ENCODE data around the gene MAST4. TPM values are rescaled to one million over a fixed set of nuclear protein-coding genes. Genes with fewer than 3 reads are reported as not detected.

Gene MAST4
- total and polyA plus RNA-seq, 2 donors (not counting 1 experiment from before 2014, with no cell fraction given), result 2.5 to 57.1 TPM

DNA sequence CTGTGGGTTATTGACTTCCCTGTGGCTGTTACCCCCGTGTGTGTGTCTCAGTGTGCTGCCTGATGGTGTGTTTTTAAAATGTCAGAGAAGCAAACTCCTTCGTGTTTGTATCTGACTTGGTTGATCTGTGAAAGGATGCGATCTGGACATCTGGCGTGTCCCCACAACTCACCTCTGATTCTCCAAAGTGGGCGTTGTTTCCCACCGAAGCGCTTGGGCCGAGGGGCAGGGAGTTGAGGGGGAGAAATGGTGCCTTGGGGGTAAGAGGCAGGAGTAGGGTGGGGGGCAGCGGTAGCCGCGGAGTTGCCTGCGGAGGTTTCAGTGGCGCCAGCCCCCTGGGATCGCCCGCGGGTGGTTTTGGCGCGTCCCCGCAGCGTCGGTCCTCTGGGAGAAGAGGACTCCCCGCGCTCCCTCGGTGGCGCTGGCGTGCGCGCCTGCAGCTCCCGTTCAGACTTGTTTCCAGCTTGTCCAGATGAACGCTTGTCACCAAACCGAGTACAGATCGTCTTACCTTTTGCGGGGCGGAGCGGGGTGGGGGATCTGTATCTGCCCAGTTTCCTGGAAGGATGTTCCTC is 1.1 kb downstream of the MAST4 start:
- Histone ChIP-seq H2AFZ (ENCODE audit: insufficient read depth, low read depth, low read length, poor library complexity, severe bottlenecking) (peak overlapping the region; percentile 80), H3K4me1 (ENCODE audit: control insufficient read depth in 2 of 2, insufficient read depth in 2 of 2, low read length in 2 of 2) (peaks cover 14 to 16% of the 10 kb centered on the region in 2 donors), H3K9ac (ENCODE audit: low read length) (peak overlapping the region; percentile 68), H3K9me3 (ENCODE audit: control extremely low read depth in 1 of 3, control insufficient read depth in 2 of 3, insufficient read depth in 1 of 3, low read length in 2 of 3) (peaks cover 0 to 4% (median 0%) of the 10 kb centered on the region in 3 donors), H3K4me2 (replicated peaks; ENCODE audit: low read depth, low read length, poor library complexity, severe bottlenecking) (peak overlapping the region; percentile 89), H3K27me3 (replicated peaks in 1 of 4; ENCODE audit: control extremely low read depth in 1 of 4, control insufficient read depth in 3 of 4, insufficient read depth in 4 of 4, low read length in 3 of 4) (peaks cover 0 to 51% (median 34%) of the 10 kb centered on the region in 4 experiments), H3K4me3 (ENCODE audit: control extremely low read depth in 1 of 5, extremely low read depth in 1 of 5, insufficient read depth in 1 of 5, low read depth in 2 of 5, low read length in 4 of 5) (peak overlapping the region; percentile 32 to 79 (median 59)), H3K79me2 (ENCODE audit: control insufficient read depth, insufficient read depth, low read length) (no peaks in the 10 kb centered on the region), H4K20me1 (ENCODE audit: control insufficient read depth, insufficient read depth, low read length, poor library complexity, severe bottlenecking) (no peaks in the 10 kb centered on the region), H3K36me3 (replicated peaks in 1 of 2; ENCODE audit: control extremely low read depth in 1 of 2, control insufficient read depth in 1 of 2, extremely low read depth in 1 of 2, insufficient read depth in 2 of 2, low read length in 1 of 2) (no peaks in the 10 kb centered on the region), H3K27ac (ENCODE audit: low read length in 2 of 2) (no peak overlapping the region)
- Mint-ChIP-seq H3K4me1 (peaks cover 25% of the 10 kb centered on the region), H3K27me3 (peaks cover 41% of the 10 kb centered on the region), H3K27ac (peak overlapping the region; percentile 2), H3K4me3 (peak overlapping the region; percentile 91), H3K9me3 (ENCODE audit: insufficient read depth) (no peaks in the 10 kb centered on the region)
- no peak for TF ChIP-seq EZH2 (IDR thresholded peaks at IDR 0.05; ENCODE audit: borderline replicate concordance, insufficient read depth, low read depth, low read length, poor library complexity, severe bottlenecking)
- TF ChIP-seq, protein P1, sequence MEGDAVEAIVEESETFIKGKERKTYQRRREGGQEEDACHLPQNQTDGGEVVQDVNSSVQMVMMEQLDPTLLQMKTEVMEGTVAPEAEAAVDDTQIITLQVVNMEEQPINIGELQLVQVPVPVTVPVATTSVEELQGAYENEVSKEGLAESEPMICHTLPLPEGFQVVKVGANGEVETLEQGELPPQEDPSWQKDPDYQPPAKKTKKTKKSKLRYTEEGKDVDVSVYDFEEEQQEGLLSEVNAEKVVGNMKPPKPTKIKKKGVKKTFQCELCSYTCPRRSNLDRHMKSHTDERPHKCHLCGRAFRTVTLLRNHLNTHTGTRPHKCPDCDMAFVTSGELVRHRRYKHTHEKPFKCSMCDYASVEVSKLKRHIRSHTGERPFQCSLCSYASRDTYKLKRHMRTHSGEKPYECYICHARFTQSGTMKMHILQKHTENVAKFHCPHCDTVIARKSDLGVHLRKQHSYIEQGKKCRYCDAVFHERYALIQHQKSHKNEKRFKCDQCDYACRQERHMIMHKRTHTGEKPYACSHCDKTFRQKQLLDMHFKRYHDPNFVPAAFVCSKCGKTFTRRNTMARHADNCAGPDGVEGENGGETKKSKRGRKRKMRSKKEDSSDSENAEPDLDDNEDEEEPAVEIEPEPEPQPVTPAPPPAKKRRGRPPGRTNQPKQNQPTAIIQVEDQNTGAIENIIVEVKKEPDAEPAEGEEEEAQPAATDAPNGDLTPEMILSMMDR (IDR thresholded peaks at IDR 0.05), result no peak
- no peak for ATAC-seq (ENCODE audit: low read depth)
- intact Hi-C loops (cut with micrococcal nuclease), result loop anchor here (2.0 to 10.0 kb wide), 4 partner anchors 42 to 158 kb away; no protein-coding TSS in a partner anchor
- ChIA-PET POLR2A (no interaction called here), CTCF (interaction anchor here (1.4 to 1.6 kb wide), 3 partner anchors 84 to 291 kb away, joined by 4 to 5 read pairs (median 4); no protein-coding TSS in a partner anchor)
- WGBS (ENCODE audit: insufficient coverage), result 1% methylated on average over 33 of the region's 35 CpGs
- peak; percentile 57 for DNase-seq

DNA sequence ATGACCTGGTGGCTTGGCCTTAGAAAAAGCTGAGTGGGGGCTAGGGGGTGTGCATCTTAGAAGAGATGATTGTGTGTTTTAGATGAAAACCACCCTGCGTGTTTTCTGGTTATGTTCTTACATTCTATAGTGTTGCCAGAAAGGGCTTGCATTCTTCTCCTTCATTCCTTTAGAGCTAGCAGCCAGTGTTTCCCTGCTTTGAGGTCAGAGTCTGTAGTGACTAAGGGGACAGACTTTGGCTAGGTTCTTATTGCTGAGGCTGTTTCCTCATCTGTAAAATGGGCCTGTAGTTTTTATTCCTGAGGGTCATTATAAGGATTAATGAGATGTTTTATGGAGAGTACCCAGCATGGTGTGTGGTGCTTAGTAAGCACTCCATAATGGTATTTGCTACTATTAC is 6.4 kb downstream of the MAST4 start:
- Histone ChIP-seq H2AFZ (ENCODE audit: insufficient read depth, low read depth, low read length, poor library complexity, severe bottlenecking) (no peak overlapping the region), H3K9me3 (ENCODE audit: control extremely low read depth in 1 of 3, control insufficient read depth in 2 of 3, insufficient read depth in 1 of 3, low read length in 2 of 3) (no peaks in the 10 kb centered on the region), H3K27me3 (replicated peaks in 1 of 4; ENCODE audit: control extremely low read depth in 1 of 4, control insufficient read depth in 3 of 4, insufficient read depth in 4 of 4, low read length in 3 of 4) (peaks cover 0 to 22% (median 15%) of the 10 kb centered on the region in 4 experiments), H3K4me2 (replicated peaks; ENCODE audit: low read depth, low read length, poor library complexity, severe bottlenecking) (no peak overlapping the region), H3K4me1 (ENCODE audit: control insufficient read depth in 2 of 2, insufficient read depth in 2 of 2, low read length in 2 of 2) (peaks cover 1 to 2% of the 10 kb centered on the region in 2 donors), H3K36me3 (replicated peaks in 1 of 2; ENCODE audit: control extremely low read depth in 1 of 2, control insufficient read depth in 1 of 2, extremely low read depth in 1 of 2, insufficient read depth in 2 of 2, low read length in 1 of 2) (no peaks in the 10 kb centered on the region), H3K9ac (ENCODE audit: low read length) (no peak overlapping the region), H4K20me1 (ENCODE audit: control insufficient read depth, insufficient read depth, low read length, poor library complexity, severe bottlenecking) (no peaks in the 10 kb centered on the region), H3K4me3 (ENCODE audit: control extremely low read depth in 1 of 5, extremely low read depth in 1 of 5, insufficient read depth in 1 of 5, low read depth in 2 of 5, low read length in 4 of 5) (no peak overlapping the region), H3K79me2 (ENCODE audit: control insufficient read depth, insufficient read depth, low read length) (no peaks in the 10 kb centered on the region), H3K27ac (ENCODE audit: low read length in 2 of 2) (no peak overlapping the region)
- Mint-ChIP-seq H3K4me3 (no peak overlapping the region), H3K4me1 (peaks cover 10% of the 10 kb centered on the region), H3K9me3 (ENCODE audit: insufficient read depth) (no peaks in the 10 kb centered on the region), H3K27me3 (peaks cover 20% of the 10 kb centered on the region), H3K27ac (no peak overlapping the region)
- WGBS (ENCODE audit: insufficient coverage), result no CpG with 5 or more reads among the region's 1 CpG
- ChIA-PET CTCF (no interaction called here), POLR2A (no interaction called here)
- DNase-seq (no peak), ATAC-seq (ENCODE audit: low read depth) (no peak)
- TF ChIP-seq, protein P1 (IDR thresholded peaks at IDR 0.05), result no peak
- TF ChIP-seq EZH2 (IDR thresholded peaks at IDR 0.05; ENCODE audit: borderline replicate concordance, insufficient read depth, low read depth, low read length, poor library complexity, severe bottlenecking), result no peak
- intact Hi-C loops (cut with micrococcal nuclease), result no loop called here

All from B cell (primary cell).